BLaER1 (cell line): ENCODE measurements around the gene RPS3A.

Experiments
- H3K27ac ChIP-seq: shearing (Covaris generic); formaldehyde crosslinking; 2 replicates; pipeline ENCODE4 v1.8.1; 2022
- H3K27me3 ChIP-seq: shearing (Covaris generic); formaldehyde crosslinking; 2 replicates; pipeline ENCODE4 v1.8.1; 2022
- H3K36me3 ChIP-seq: shearing (Covaris generic); formaldehyde crosslinking; 2 replicates; pipeline ENCODE4 v1.8.1; 2022
- H3K4me1 ChIP-seq: shearing (Covaris generic); formaldehyde crosslinking; 2 replicates; pipeline ENCODE4 v1.8.1; 2022
- H3K4me2 ChIP-seq: shearing (Covaris generic); formaldehyde crosslinking; 2 replicates; pipeline ENCODE4 v1.8.1; 2022
- H3K4me3 ChIP-seq: shearing (Covaris generic); formaldehyde crosslinking; 2 replicates; pipeline ENCODE4 v1.8.1; 2022
- H3K9ac ChIP-seq: shearing (Covaris generic); formaldehyde crosslinking; 2 replicates; pipeline ENCODE4 v1.8.1; 2022
- H3K9me3 ChIP-seq: shearing (Covaris generic); formaldehyde crosslinking; 2 replicates; pipeline ENCODE4 v1.8.1; 2022
- H4K20me1 ChIP-seq: shearing (Covaris generic); formaldehyde crosslinking; 2 replicates; pipeline ENCODE4 v1.8.1; 2022
- Cebpa-rat ChIP-seq: shearing (Covaris generic); IDR thresholded peaks from 2 replicates; pipeline ENCODE4 v1.8.1; 2022

RPS3A gene

DNA sequence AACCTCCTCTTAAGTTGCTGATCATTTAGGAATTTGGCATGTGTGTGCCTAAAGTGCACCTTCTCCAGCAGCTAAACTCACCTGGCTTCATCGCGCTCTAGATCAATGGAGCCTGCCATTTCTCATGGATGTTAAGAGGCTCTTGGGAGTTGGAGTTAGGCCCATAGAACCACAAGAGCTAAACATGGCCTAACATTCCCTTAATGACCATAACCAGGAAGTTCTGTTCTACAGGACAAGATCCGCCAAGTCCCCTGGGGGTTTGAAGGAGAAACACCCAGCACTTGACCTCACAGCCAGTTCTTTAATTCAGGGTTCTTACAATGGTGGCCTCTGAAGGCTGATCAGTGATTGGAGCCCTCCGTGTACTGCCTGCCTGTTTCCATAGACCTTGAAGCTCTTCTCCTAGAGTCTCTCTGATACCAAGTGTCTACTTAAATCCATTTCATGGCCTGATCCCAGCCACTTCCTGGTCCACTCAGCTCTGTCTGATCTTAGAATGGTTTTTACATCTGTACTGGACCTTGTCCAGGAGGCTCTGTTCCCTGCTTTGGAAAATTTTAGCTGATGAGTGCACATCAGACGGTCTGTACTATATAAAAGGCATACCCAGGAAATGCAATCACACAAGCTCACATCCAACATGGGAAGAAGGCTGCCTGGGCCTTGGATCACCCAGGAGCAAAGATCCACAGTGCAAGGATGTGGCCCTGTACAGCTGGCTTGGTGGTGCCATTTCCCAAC, 45.1 kb downstream of the RPS3A start:
- Histone ChIP-seq H3K4me3 (no peak overlapping the region), H3K4me2 (no peak overlapping the region), H4K20me1 (no peaks in the 10 kb centered on the region), H3K36me3 (no peaks in the 10 kb centered on the region), H3K27ac (no peak overlapping the region), H3K27me3 (no peaks in the 10 kb centered on the region), H3K9ac (no peak overlapping the region), H3K4me1 (no peaks in the 10 kb centered on the region), H3K9me3 (no peaks in the 10 kb centered on the region)
- TF ChIP-seq Cebpa-rat: no peak

DNA sequence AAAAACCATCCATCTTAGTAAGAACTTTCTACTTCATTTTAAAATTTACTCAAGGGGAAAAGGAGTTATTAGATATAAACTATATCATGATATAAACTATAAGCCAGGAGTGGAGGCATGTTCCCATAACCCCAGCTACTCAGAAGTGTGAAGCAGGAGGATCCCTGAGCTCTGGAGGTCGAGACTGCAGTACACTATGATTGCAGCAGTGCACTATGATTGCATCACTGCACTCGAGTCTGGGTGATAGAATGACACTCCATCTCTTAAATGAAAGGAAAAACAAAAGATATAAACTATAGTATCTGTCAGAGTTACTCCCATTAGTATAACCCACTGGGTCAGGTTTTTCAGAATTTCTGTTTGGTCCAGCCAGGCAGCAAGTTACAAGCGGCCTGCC, 47.6 kb downstream of the RPS3A start:
- Histone ChIP-seq H3K36me3 (no peaks in the 10 kb centered on the region), H3K27me3 (no peaks in the 10 kb centered on the region), H3K9me3 (no peaks in the 10 kb centered on the region), H3K4me1 (no peaks in the 10 kb centered on the region), H3K4me3 (no peak overlapping the region), H3K9ac (no peak overlapping the region), H4K20me1 (no peaks in the 10 kb centered on the region), H3K4me2 (no peak overlapping the region), H3K27ac (no peak overlapping the region)
- TF ChIP-seq Cebpa-rat: no peak

DNA sequence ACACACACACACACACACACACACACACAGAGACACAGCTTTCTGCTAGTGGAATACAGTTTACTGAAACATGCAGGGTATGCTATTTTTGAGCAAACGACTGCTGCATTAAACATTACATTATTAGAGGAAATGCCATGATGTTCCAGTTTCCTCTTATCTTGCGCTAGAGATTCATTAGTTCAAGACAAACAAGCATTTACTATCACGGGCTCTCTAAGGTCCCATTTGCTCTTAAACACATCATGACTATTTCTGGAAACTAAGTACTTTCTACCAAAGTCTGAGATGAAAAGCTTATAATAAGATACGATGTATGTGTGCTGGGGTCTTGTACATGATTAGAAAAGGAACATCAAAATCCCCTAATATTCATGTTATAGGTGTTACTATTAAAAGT, 48.8 kb downstream of the RPS3A start:
- no peaks in the 10 kb centered on the region for H3K4me1 ChIP-seq
- no peaks in the 10 kb centered on the region for H3K9me3 ChIP-seq
- no peak overlapping the region for H3K9ac ChIP-seq
- no peaks in the 10 kb centered on the region for H3K36me3 ChIP-seq
- TF ChIP-seq Cebpa-rat: no peak
- no peaks in the 10 kb centered on the region for H3K27me3 ChIP-seq
- no peaks in the 10 kb centered on the region for H4K20me1 ChIP-seq
- H3K27ac ChIP-seq: no peak overlapping the region
- no peak overlapping the region for H3K4me2 ChIP-seq
- H3K4me3 ChIP-seq: no peak overlapping the region

- H3K4me2 ChIP-seq: no peak overlapping the region
- no peak overlapping the region for H3K9ac ChIP-seq
- no peaks in the 10 kb centered on the region for H3K4me1 ChIP-seq
- no peak overlapping the region for H3K27ac ChIP-seq
- H4K20me1 ChIP-seq: no peaks in the 10 kb centered on the region
- no peak overlapping the region for H3K4me3 ChIP-seq
- H3K36me3 ChIP-seq: no peaks in the 10 kb centered on the region
- no peaks in the 10 kb centered on the region for H3K27me3 ChIP-seq
- H3K9me3 ChIP-seq: no peaks in the 10 kb centered on the region
- TF ChIP-seq Cebpa-rat: no peak
Observed at GRCh38 chr4:151150821-151151580, 51.6 kb downstream of the RPS3A start.

GRCh38 chr4:151152028-151152427, 52.6 kb downstream of the RPS3A start:
- no peaks in the 10 kb centered on the region for H3K4me1 ChIP-seq
- H3K4me3 ChIP-seq: no peak overlapping the region
- no peaks in the 10 kb centered on the region for H4K20me1 ChIP-seq
- no peak overlapping the region for H3K27ac ChIP-seq
- H3K9ac ChIP-seq: no peak overlapping the region
- no peak overlapping the region for H3K4me2 ChIP-seq
- H3K36me3 ChIP-seq: no peaks in the 10 kb centered on the region
- no peak for TF ChIP-seq Cebpa-rat
- no peaks in the 10 kb centered on the region for H3K27me3 ChIP-seq
- H3K9me3 ChIP-seq: no peaks in the 10 kb centered on the region

- H3K4me2 ChIP-seq: no peak overlapping the region
- H3K9ac ChIP-seq: no peak overlapping the region
- H3K36me3 ChIP-seq: no peaks in the 10 kb centered on the region
- H3K9me3 ChIP-seq: no peaks in the 10 kb centered on the region
- H3K4me1 ChIP-seq: no peaks in the 10 kb centered on the region
- no peak overlapping the region for H3K27ac ChIP-seq
- H4K20me1 ChIP-seq: no peaks in the 10 kb centered on the region
- H3K4me3 ChIP-seq: no peak overlapping the region
- no peak for TF ChIP-seq Cebpa-rat
- no peaks in the 10 kb centered on the region for H3K27me3 ChIP-seq
Observed at GRCh38 chr4:151153585-151153984, 54.2 kb downstream of the RPS3A start.
